HG02870 (cell line): ENCODE measurements around the gene PPP2R2C.

ENCODE experiments used
- ATAC-seq: cut with Tn5 transposase; IDR thresholded peaks from one replicate; pipeline ENCODE4 v1.9.1; 2021; ENCODE audit warnings: mild to moderate bottlenecking, moderate library complexity; ENCODE audit not compliant: unreplicated experiment

PPP2R2C gene

GRCh38 chr4:6472387-6473263 is at the start of gene PPP2R2C:
Gene PPP2R2C, minus strand, starts transcription at chr4:6472614. Its CDS starts 385 bp downstream, at chr4:6472229.
- no peak for ATAC-seq

DNA sequence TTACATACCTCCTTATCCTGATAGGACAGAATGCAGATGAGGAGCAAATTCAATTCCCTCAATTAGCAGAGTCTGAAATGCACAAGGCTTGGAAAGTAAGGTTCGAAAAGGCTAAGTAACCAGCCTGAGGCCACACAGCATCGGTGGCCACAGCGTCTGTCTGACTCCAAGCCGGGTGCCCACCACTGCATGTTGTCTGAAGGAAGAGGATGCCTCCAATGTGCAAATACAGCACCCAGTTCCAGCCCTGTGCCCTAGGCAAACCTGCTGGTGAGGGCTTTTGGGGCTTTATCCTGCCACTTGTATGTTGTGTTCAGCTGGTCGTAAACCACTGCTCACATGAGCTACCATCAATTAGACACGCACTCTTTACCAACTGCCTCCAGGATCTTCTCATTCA is 48.6 kb upstream of the PPP2R2C start:
- no peak for ATAC-seq

GRCh38 chr4:6520051-6520636 is 47.7 kb upstream of the PPP2R2C start:
- ATAC-seq, result no peak

GRCh38 chr4:6517171-6517570 is 44.8 kb upstream of the PPP2R2C start:
- ATAC-seq, result no peak

DNA sequence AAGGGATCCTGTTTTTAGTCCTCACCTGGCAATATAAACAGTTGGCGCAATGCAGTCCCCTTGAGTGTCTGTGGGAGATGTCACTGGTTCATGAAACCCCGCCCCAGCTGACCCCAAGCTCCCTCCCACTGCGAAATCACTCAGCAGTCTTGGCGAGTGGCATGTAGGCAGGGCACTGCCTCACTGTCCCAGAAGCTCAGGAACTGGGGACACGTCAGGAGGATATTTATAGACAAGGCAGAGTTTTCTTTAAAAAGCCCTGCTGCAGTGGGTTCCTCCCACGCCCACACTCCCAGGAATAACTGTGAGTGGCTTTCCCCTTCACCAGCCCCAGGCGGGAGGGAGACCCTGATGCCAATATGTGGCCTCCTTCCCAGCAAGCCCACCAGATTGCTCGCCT is 44.3 kb upstream of the PPP2R2C start:
- ATAC-seq, result no peak

DNA sequence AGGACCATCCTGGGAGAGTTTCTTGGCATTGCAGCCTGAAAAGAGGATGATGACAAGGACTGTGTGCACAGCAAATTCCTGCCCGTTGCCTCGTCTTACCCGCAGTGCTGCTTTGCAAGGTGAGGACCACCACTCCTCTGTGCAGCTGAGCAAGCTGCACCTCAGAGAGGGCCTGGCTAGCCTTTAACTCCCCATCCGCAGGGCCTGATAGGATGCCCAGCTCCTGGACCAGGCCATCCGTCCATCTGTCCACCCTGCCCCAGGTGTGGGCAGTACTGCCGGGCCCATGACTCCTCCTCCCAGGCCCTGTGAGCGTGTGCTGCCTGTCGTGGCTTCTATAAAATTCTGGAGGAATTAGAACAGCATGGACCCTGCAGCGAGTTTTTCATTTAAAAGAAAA is 43.9 kb upstream of the PPP2R2C start:
- ATAC-seq, result no peak

GRCh38 chr4:6513678-6514077 is 41.3 kb upstream of the PPP2R2C start:
- no peak for ATAC-seq

- no peak for ATAC-seq
These were observed 37.2 kb upstream of the PPP2R2C start for GRCh38 chr4:6509587-6509986.

DNA sequence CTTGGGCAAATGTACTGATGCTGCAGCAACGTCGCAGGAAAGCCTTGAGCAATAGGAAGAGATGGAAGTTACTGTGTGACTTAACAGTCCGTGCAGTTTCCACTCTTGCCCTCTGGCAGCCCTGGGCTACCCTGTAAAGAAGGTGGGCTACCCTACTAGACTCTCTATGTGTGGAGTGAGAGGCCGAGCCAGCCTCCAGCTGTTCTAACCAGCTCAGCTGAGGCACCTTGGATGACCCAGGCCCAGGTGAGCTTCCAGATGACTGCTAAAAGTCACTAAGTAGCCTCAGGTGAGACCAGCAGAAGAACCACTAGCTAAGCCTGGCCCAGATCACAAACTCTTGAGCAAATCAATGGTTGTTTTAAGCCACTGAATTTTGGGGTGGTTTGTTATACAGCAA is 34.9 kb upstream of the PPP2R2C start:
- ATAC-seq, result no peak

DNA sequence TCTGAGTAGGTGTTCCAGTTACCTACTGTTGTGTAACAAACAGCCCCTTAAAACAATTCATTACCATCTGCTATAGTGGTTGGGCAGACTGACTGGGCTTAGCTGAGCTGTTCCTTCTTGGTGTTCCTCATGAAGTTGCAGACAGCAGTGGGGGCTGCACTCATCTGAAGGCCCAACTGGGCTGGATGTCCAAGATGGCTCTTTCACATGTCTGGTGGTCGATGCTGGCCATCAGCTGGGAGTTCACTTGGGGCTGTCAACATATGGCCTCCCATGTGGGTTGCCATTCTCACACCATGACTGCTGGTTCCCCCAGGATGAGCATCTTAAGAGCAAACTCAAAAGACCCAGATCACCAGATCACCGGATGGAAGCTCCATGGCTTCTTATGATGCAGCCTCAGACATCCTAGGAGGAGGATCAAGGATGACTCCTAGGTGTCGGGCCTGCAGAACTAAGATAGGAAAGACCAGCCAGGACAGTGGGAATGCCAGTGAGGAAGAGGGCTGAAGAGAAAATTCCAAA is 34.3 kb upstream of the PPP2R2C start:
- no peak for ATAC-seq

DNA sequence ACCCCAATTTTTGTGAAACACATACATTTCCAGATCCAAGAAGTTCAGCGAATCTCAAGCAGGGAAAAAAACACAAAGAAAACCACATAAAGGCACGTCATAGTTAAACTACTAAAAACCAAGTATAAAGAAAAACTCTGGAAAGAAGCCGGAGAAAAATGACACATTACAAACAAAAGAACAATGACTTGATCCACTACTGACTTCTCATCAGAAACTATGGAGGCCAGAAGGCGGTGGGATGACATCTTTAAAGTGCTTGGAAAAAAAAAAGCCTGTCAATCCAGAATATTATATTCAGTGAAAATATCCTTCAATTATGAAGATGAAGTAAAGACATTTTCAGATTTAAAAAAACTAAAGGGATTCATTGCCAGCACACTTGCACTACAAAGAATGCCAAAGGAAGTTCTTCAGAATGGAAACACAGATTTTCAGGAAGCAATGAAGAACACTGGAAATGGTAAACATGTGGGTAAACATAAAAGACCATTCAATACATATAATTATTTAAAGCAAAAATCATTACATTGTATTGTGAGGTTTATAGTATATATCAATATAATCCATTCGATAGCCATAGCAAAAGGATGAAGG is 32.6 kb upstream of the PPP2R2C start:
- no peak for ATAC-seq

- no peak for ATAC-seq
These were observed 30.5 kb upstream of the PPP2R2C start for GRCh38 chr4:6502747-6503465.

DNA sequence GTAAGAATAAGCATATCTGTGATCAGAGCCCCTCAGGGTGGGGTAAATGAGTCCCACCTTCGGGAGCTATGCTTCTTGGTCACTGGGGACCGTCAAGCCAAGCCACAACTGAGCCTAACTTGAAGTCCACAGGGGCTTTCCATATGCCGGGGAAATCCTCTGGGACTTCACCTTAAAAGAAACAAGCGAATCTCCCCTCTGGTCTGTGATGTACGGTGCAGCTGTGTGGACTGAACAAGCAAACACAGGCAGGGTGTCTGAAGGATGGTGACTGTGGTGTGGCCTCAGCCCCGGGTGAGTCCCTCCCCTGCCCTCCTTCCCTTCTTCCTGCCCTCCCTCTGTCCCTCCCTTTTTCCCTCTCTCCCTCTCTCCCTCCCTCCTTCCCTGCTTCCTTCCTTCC is 29.7 kb upstream of the PPP2R2C start:
- ATAC-seq, result no peak

- no peak for ATAC-seq
These were observed 28.8 kb upstream of the PPP2R2C start for GRCh38 chr4:6501171-6501570.

DNA sequence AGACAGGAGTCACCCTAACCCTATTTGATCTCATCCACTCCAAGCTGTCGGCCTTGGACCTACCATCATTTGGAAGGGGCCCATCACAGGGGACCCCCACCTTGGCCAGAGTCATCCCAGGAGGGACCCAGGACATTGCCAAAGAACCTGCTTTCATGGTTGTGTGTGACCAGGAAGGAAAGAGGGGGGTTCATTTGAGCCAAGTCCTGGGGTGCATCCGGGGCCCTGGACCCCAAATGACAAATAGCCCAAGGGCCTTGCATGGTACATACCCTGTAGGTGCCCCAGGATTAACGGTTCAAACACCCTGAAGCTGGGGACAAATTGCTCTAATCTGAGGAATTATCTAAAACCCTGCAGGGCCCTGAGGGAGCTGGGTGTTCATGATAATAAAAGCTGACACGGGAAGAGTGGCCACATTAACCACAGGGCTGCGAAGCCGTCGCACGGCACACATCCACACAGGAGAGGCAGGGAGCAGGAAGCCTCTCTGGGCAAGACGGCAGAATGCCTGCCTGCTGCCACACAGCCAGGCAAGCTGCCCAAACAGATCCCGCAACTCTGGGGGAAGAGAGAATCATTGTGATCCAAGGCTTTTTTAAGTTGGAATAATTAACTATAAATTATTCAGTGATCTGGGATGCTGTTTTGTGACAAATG is 28.2 kb upstream of the PPP2R2C start:
- no peak for ATAC-seq

DNA sequence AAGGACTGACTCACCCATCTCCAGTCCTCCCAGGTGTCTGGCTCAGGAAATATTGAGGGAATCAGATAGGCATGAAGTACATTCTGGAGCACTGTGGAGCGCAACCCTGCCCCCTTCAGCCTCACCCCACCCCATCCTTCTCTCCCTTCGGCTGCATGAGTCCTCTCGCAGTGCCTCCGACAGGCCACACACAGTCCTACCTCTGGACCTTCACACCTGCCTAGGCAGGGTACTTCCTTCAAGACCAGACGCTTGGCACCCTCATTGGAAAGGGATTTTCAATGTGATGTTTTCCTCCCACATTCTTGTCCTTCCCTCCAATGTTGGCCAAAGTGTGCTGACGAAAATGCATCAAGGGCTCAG is 26.8 kb upstream of the PPP2R2C start:
- no peak for ATAC-seq

DNA sequence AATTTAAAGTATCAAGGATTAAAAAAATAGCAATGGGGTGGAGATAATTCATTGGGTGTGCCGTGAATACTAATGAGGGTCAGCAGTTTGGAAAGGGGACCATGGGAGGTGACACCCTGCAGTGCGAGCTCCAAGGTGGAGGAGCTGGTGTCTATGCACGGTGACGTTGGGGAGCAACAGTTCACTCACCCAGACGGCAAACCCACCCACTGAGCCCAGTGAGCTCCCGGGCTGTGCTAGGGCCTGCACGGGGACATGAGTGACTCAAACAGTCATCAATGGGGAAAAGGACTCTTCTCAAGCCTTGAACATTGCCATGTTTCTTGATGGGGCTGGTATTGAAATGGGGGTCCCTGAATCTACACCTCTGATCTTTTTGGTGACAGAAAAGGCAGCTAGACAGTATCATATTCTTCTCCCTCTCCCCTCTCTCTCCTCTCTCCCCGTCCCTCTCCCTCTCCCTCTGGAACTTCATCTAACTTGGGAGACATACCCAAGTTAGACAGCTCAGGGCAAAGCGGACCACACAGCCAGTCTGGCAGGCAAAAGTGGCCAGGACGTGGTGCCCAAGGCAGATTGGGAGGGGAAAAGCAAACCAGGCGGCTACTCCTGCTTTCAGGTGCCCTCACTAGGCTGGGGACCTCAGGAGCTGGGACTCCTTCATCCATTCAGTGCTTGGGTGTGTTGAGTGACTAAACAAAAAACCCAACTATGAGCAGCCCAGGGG is 26.3 kb upstream of the PPP2R2C start:
- ATAC-seq, result no peak

- ATAC-seq, result no peak
These were observed 25.4 kb upstream of the PPP2R2C start for GRCh38 chr4:6497796-6498195.

GRCh38 chr4:6495736-6496135 is 23.3 kb upstream of the PPP2R2C start:
- ATAC-seq, result no peak

GRCh38 chr4:6495296-6495590 is 22.8 kb upstream of the PPP2R2C start:
- no peak for ATAC-seq
